ENCODE data around the gene TRPM2.

DNA sequence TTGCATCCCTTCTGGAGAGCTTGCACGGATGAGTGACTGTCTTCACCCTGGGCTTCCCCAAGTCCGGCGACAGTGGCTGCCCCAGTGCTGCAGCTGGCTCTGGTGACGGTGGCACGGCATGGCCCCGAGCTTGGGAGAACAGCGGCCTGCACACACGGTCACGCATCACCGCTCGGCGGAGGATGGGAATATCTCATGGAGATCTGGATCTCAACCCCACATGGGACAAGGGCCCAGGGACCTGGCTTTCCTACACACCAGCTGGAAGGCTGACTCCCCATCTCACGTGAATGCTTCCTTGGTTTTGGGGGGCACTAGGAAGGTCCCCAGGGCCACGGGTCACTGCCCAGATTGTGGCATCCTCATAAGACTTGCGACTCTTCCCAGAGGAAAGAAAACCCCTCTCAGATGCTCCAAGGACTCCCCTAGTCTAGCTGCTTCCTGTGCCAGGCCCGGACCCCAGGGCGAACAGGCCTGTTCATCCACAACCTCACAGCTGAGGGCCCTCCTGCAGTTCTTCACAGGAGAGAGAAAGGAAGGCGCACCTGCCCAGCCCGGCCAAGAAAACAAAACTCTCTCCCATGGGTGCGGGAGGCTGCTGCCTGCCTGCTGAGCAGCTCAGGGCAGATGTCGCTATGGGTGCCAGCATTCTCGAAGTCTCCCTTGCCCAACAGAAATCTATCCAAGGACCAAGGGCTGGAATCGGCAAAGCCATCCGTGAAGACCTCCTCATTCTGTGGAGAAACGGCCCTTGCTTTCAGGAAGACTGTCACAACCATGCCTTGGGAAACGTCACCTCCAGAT lies 24.1 kb upstream of the TRPM2 start:
- TF ChIP-seq CTCF (IDR thresholded peaks at IDR 0.05) (no peak), POLR2A (IDR thresholded peaks at IDR 0.05) (no peak)

Measured in Peyer's patch (tissue), 4 donors.